ENCODE data around the gene KRTAP10-12.

The KRTAP10-12 gene

GRCh38 chr21:44730028-44730395, 33.0 kb downstream of the KRTAP10-12 start:
- DNase-seq, result no peak
- Histone ChIP-seq H4K20me1 (ENCODE audit: insufficient read depth, low read length) (no peaks in the 10 kb centered on the region), H3K36me3 (replicated peaks; ENCODE audit: insufficient read depth, low read length) (no peaks in the 10 kb centered on the region), H3K9me2 (replicated peaks; ENCODE audit: insufficient read depth, low read length) (no peaks in the 10 kb centered on the region), H2AFZ (ENCODE audit: low read length) (no peak overlapping the region), H3K4me1 (ENCODE audit: low read length) (no peaks in the 10 kb centered on the region), H3F3A (ENCODE audit: insufficient read depth, low read length) (no peaks in the 10 kb centered on the region), H3K27ac (ENCODE audit: low read length) (no peak overlapping the region), H3K4me2 (ENCODE audit: low read depth, low read length) (no peak overlapping the region), H3K79me2 (ENCODE audit: low read length) (no peaks in the 10 kb centered on the region), H3K9me3 (replicated peaks; ENCODE audit: insufficient read depth, low read length) (no peaks in the 10 kb centered on the region), H3K9ac (ENCODE audit: low read length) (no peak overlapping the region), H3K27me3 (replicated peaks; ENCODE audit: insufficient read depth, low read length) (peaks cover 98% of the 10 kb centered on the region), H3K4me3 (ENCODE audit: low read length) (no peak overlapping the region)
- TF ChIP-seq EZH2 (optimal IDR thresholded peaks at IDR 0.05; ENCODE audit: low read depth, low read length) (no peak), EZH2phosphoT487 (IDR thresholded peaks at IDR 0.05; ENCODE audit: low read length) (no peak), CTCF (IDR thresholded peaks at IDR 0.05; ENCODE audit: low read length) (no peak)

- Histone ChIP-seq H3K9me3 (replicated peaks; ENCODE audit: insufficient read depth, low read length) (no peaks in the 10 kb centered on the region), H3K9ac (ENCODE audit: low read length) (no peak overlapping the region), H3F3A (ENCODE audit: insufficient read depth, low read length) (no peaks in the 10 kb centered on the region), H2AFZ (ENCODE audit: low read length) (no peak overlapping the region), H3K79me2 (ENCODE audit: low read length) (no peaks in the 10 kb centered on the region), H4K20me1 (ENCODE audit: insufficient read depth, low read length) (no peaks in the 10 kb centered on the region), H3K4me1 (ENCODE audit: low read length) (no peaks in the 10 kb centered on the region), H3K4me3 (ENCODE audit: low read length) (no peak overlapping the region), H3K4me2 (ENCODE audit: low read depth, low read length) (no peak overlapping the region), H3K36me3 (replicated peaks; ENCODE audit: insufficient read depth, low read length) (no peaks in the 10 kb centered on the region), H3K27me3 (replicated peaks; ENCODE audit: insufficient read depth, low read length) (peaks cover 98% of the 10 kb centered on the region), H3K27ac (ENCODE audit: low read length) (no peak overlapping the region), H3K9me2 (replicated peaks; ENCODE audit: insufficient read depth, low read length) (no peaks in the 10 kb centered on the region)
- no peak for TF ChIP-seq EZH2 (optimal IDR thresholded peaks at IDR 0.05; ENCODE audit: low read depth, low read length)
- no peak for TF ChIP-seq CTCF (IDR thresholded peaks at IDR 0.05; ENCODE audit: low read length)
- TF ChIP-seq EZH2phosphoT487 (IDR thresholded peaks at IDR 0.05; ENCODE audit: low read length), result no peak
- no peak for DNase-seq
Observed at GRCh38 chr21:44730951-44731579, 34.1 kb downstream of the KRTAP10-12 start.

GRCh38 chr21:44732263-44732662, 35.3 kb downstream of the KRTAP10-12 start:
- H3K27ac ChIP-seq (ENCODE audit: low read length), result no peak overlapping the region
- H4K20me1 ChIP-seq (ENCODE audit: insufficient read depth, low read length), result no peaks in the 10 kb centered on the region
- TF ChIP-seq EZH2 (optimal IDR thresholded peaks at IDR 0.05; ENCODE audit: low read depth, low read length) (no peak), CTCF (IDR thresholded peaks at IDR 0.05; ENCODE audit: low read length) (no peak), EZH2phosphoT487 (IDR thresholded peaks at IDR 0.05; ENCODE audit: low read length) (no peak)
- H3K4me2 ChIP-seq (ENCODE audit: low read depth, low read length), result no peak overlapping the region
- no peaks in the 10 kb centered on the region for H3K4me1 ChIP-seq (ENCODE audit: low read length)
- H3K36me3 ChIP-seq (replicated peaks; ENCODE audit: insufficient read depth, low read length), result no peaks in the 10 kb centered on the region
- no peak overlapping the region for H3K4me3 ChIP-seq (ENCODE audit: low read length)
- no peaks in the 10 kb centered on the region for H3K9me3 ChIP-seq (replicated peaks; ENCODE audit: insufficient read depth, low read length)
- H3K27me3 ChIP-seq (replicated peaks; ENCODE audit: insufficient read depth, low read length), result peaks cover 97% of the 10 kb centered on the region
- no peak for DNase-seq
- H3K9ac ChIP-seq (ENCODE audit: low read length), result no peak overlapping the region
- no peaks in the 10 kb centered on the region for H3F3A ChIP-seq (ENCODE audit: insufficient read depth, low read length)
- H2AFZ ChIP-seq (ENCODE audit: low read length), result no peak overlapping the region
- H3K79me2 ChIP-seq (ENCODE audit: low read length), result no peaks in the 10 kb centered on the region
- H3K9me2 ChIP-seq (replicated peaks; ENCODE audit: insufficient read depth, low read length), result no peaks in the 10 kb centered on the region
